Esophagus muscularis mucosa (tissue), 4 donors: Measurements from ENCODE around the gene RPL7A. TPM values are rescaled to one million over a fixed set of nuclear protein-coding genes. Genes with fewer than 3 reads are reported as not detected.

Source experiments
- DNase-seq: peaks from one replicate; pipeline ENCODE4 v3.0.0-alpha.2; 2017; ENCODE audit errors: extremely low spot score
- H3K27ac ChIP-seq, 4 donors: fragments of 200-600 bp; sonication (generic); replicated peaks in 1 of 4; 1 replicate in 3 of 4; 2 replicates in 1 of 4; pipeline ENCODE4 v1.5.1; 2016 to 2019; ENCODE audit warnings: mild to moderate bottlenecking in 1 of 4
- H3K27me3 ChIP-seq, 4 donors: fragments of 200-600 bp; sonication (generic); one replicate each; pipeline versions ENCODE4 v1.5.1 to v1.6.0; 2016 to 2019
- H3K36me3 ChIP-seq, 4 donors: fragments of 200-600 bp; sonication (generic); one replicate each; pipeline ENCODE4 v1.5.1; 2016 to 2019
- H3K4me1 ChIP-seq, 4 donors: fragments of 200-600 bp; sonication (generic); one replicate each; pipeline ENCODE4 v1.5.1; 2016 to 2019
- H3K4me3 ChIP-seq, 4 donors: fragments of 200-600 bp; sonication (generic); 1 replicate in 2 of 4; 2 replicates in 2 of 4; pipeline ENCODE4 v1.5.1; 2016 to 2019; ENCODE audit warnings: mild to moderate bottlenecking in 4 of 4, moderate library complexity in 1 of 4
- H3K9me3 ChIP-seq, 4 donors: fragments of 200-600 bp; sonication (generic); 1 replicate in 3 of 4; 2 replicates in 1 of 4; pipeline ENCODE4 v1.5.1; 2016 to 2019
- EP300 ChIP-seq: sonication (generic); formaldehyde crosslinking; IDR thresholded peaks from one replicate; pipeline ENCODE4 v1.6.1; 2017; ENCODE audit warnings: antibody characterized with exemption
- POLR2A ChIP-seq: fragments of 450-650 bp; IDR thresholded peaks from one replicate; pipeline ENCODE4 v1.6.1; 2017; ENCODE audit warnings: antibody characterized with exemption, moderate library complexity, mild to moderate bottlenecking, low read depth
- POLR2AphosphoS5 ChIP-seq, 2 donors: sonication (generic); formaldehyde crosslinking; IDR thresholded peaks; one replicate each; pipeline ENCODE4 v1.6.1; 2017; ENCODE audit warnings: antibody characterized with exemption in 2 of 2
- WGBS: methylation state at CpG from one replicate; pipeline ENCODE4 v1.1.5; 2018; 5-methylcytosine and 5-hydroxymethylcytosine counted together
- intact Hi-C: fragments of 100-400 bp; cut with DNase I; formaldehyde crosslinking; loops from one replicate; pipeline ENCODE4 v1.15.1; 2023
- total RNA-seq, 4 donors: library from RNA; depleted of rRNA; stranded (reverse); fragments of >200 nt; gene quantifications; one replicate each; pipeline versions ENCODE4 v1.1.0 to v1.2.1, GENCODE V29; 2016
- TF ChIP-seq, protein P1 (sequence below), 3 experiments: fragments of 200-600 bp in 2 of 3; fragments of 450-650 bp in 1 of 3; sonication (generic) in 2 of 3; IDR thresholded peaks; one replicate each; pipeline ENCODE4 v1.5.1; 2017 to 2019; ENCODE audit warnings: antibody characterized with exemption in 3 of 3, mild to moderate bottlenecking in 2 of 3, moderate library complexity in 1 of 3

RPL7A gene
- total RNA-seq, 4 donors from 2014 or later: 1,466 to 2,142 (median 1,771) TPM

DNA sequence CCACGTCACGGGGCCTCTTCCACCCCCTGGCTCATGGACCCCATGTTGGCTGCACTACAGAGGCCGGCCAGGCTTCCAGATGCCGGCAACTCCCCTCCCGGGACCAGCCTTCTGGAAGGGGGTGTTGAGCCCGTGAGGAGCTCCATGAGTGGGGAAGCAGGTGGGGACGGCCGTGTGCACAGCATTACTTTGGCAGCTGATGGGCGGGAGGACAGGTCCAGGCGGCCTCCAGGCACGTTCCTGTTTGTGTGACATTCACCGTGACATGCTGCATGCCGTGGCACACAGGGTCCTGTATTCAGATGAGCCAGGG, 43.9 kb upstream of the RPL7A start:
- Histone ChIP-seq H3K4me3 (no peak overlapping the region), H3K4me1 (no peaks in the 10 kb centered on the region), H3K27me3 (peaks cover 0 to 38% (median 2%) of the 10 kb centered on the region in 4 donors), H3K36me3 (no peaks in the 10 kb centered on the region), H3K9me3 (no peaks in the 10 kb centered on the region), H3K27ac (no peak overlapping the region)
- WGBS: 63% methylated on average over 12 of the region's 13 CpGs
- TF ChIP-seq POLR2A (no peak), EP300 (no peak), POLR2AphosphoS5 (IDR thresholded peaks at IDR 0.05) (no peak)
- TF ChIP-seq, protein P1, sequence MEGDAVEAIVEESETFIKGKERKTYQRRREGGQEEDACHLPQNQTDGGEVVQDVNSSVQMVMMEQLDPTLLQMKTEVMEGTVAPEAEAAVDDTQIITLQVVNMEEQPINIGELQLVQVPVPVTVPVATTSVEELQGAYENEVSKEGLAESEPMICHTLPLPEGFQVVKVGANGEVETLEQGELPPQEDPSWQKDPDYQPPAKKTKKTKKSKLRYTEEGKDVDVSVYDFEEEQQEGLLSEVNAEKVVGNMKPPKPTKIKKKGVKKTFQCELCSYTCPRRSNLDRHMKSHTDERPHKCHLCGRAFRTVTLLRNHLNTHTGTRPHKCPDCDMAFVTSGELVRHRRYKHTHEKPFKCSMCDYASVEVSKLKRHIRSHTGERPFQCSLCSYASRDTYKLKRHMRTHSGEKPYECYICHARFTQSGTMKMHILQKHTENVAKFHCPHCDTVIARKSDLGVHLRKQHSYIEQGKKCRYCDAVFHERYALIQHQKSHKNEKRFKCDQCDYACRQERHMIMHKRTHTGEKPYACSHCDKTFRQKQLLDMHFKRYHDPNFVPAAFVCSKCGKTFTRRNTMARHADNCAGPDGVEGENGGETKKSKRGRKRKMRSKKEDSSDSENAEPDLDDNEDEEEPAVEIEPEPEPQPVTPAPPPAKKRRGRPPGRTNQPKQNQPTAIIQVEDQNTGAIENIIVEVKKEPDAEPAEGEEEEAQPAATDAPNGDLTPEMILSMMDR (IDR thresholded peaks at IDR 0.05): no peak
- intact Hi-C loops: no loop called here
- no peak for DNase-seq

GRCh38 chr9:133304477-133305377, 43.3 kb upstream of the RPL7A start:
- no peak overlapping the region for H3K4me3 ChIP-seq
- no peaks in the 10 kb centered on the region for H3K4me1 ChIP-seq
- no peak for DNase-seq
- TF ChIP-seq POLR2A (no peak), EP300 (no peak), POLR2AphosphoS5 (IDR thresholded peaks at IDR 0.05) (no peak)
- TF ChIP-seq, protein P1 (IDR thresholded peaks at IDR 0.05): no peak
- whole genome bisulfite sequencing: 87% methylated on average over 35 of the region's 38 CpGs
- H3K27ac ChIP-seq: no peak overlapping the region
- H3K9me3 ChIP-seq: no peaks in the 10 kb centered on the region
- peaks cover 0 to 44% (median 2%) of the 10 kb centered on the region in 4 donors for H3K27me3 ChIP-seq
- intact Hi-C loops: no loop called here
- no peaks in the 10 kb centered on the region for H3K36me3 ChIP-seq

DNA sequence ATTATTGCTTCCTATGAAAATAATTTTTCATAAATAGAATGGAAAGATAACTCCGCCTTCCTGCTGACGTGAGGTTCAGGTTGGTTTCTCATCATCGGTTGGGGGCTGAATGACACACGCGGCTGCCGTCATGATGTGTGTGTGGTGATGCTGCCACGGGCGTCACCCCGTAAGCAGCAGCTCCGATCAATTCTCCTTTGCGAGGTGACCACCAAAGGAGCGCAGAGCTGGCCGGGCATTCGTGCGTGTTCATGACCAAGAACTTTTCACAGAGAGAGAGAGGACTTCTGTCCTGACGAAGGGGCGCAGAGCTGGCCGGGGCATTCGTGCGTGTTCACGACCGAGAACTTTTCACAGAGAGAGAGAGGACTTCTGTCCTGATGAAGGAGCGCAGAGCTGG, 42.3 kb upstream of the RPL7A start:
- WGBS: 86% methylated on average over 14 of the region's 23 CpGs
- no peak overlapping the region for H3K27ac ChIP-seq
- H3K27me3 ChIP-seq: peaks cover 0 to 49% (median 2%) of the 10 kb centered on the region in 4 donors
- no peak overlapping the region for H3K4me3 ChIP-seq
- no peak for TF ChIP-seq POLR2A
- TF ChIP-seq POLR2AphosphoS5 (IDR thresholded peaks at IDR 0.05): no peak
- no peak for TF ChIP-seq EP300
- TF ChIP-seq, protein P1 (IDR thresholded peaks at IDR 0.05): no peak
- no peak for DNase-seq
- H3K36me3 ChIP-seq: no peaks in the 10 kb centered on the region
- intact Hi-C loops: no loop called here
- H3K9me3 ChIP-seq: no peaks in the 10 kb centered on the region
- H3K4me1 ChIP-seq: no peaks in the 10 kb centered on the region

DNA sequence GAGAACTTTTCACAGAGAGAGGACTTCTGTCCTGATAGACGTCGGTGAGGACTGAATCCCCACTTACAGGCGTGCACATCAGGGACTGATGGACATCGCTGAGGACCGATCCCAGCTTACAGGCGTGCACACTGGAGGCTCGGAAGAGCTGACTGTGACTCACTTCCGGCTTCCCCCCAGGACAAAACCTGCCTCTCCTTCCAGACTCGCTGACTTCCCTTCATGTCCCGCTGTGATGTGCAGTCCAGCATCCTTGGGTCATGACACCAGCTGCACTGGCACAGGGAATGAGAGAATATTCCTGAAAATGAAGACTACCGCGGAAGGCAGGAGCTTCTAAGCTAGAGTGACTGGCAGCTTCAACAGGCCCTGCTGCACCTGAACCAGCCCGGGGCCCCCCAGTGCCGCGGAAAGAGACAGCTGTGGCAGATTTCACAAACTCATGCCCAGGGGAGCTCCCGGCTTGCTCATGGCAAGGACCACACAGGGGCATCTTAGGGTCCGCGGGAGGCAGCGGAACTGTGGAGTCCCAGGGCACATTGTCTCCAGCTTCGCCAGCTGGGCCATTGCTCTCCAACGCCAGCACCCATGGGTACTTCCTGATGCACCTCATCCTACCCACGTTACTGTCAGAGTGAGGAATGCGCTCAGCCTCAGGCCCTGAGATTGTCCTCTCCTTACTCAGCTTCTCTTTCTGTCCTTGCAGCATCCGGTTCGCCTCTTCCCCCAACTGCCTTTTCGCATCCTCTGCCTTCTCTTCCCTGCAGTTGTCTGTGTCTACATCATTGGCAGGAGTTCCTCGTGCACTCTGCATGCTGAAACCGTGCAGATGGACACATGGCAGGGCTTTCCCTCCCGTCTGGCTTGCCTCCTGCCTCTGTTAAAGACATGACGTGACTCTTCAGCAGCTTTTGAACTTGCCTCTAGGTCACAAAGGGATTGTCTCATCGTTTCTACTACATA, 41.5 kb upstream of the RPL7A start:
- Histone ChIP-seq H3K27ac (no peak overlapping the region), H3K36me3 (no peaks in the 10 kb centered on the region), H3K4me3 (no peak overlapping the region), H3K27me3 (peaks cover 0 to 49% (median 2%) of the 10 kb centered on the region in 4 donors), H3K4me1 (no peaks in the 10 kb centered on the region), H3K9me3 (no peaks in the 10 kb centered on the region)
- no peak for DNase-seq
- intact Hi-C loops: no loop called here
- 66% methylated on average over 29 of the region's 31 CpGs for WGBS
- TF ChIP-seq POLR2AphosphoS5 (IDR thresholded peaks at IDR 0.05) (no peak), POLR2A (no peak), EP300 (no peak)
- TF ChIP-seq, protein P1 (IDR thresholded peaks at IDR 0.05): no peak
